Lower leg skin (tissue), 3 donors: ENCODE measurements around the gene DDX56.

Experiments used
- CTCF ChIP-seq, 3 donors: fragments of 450-650 bp; IDR thresholded peaks; one replicate each; pipeline ENCODE4 v1.5.1; 2016; ENCODE audit warnings: antibody characterized with exemption in 3 of 3, mild to moderate bottlenecking in 3 of 3, moderate library complexity in 2 of 3
- POLR2A ChIP-seq, 2 donors: fragments of 450-650 bp; IDR thresholded peaks; one replicate each; pipeline ENCODE4 v1.6.1; 2016 to 2017; ENCODE audit warnings: antibody characterized with exemption in 2 of 2, mild to moderate bottlenecking in 1 of 2, moderate library complexity in 1 of 2

GRCh38 chr7:44574287-44574872, 672 bp upstream of the DDX56 start:
- TF ChIP-seq CTCF (IDR thresholded peaks at IDR 0.05) (no peak), POLR2A (IDR thresholded peaks at IDR 0.05) (no peak)
